HCT116 (cell line): ENCODE results near the gene BUB3.

ENCODE experiments used
- CTCF ChIP-seq, 3 experiments: fragments of 200-600 bp in 1 of 3; sonication (generic) in 1 of 3; IDR thresholded peaks in 2 of 3; conservative IDR thresholded peaks in 1 of 3; 2 replicates each; pipeline ENCODE4 v1.5.1; 2012 to 2017; ENCODE audit warnings: low read depth in 2 of 3, low read length in 2 of 3, antibody characterized with exemption in 1 of 3, borderline replicate concordance in 1 of 3, control low read depth in 1 of 3, mild to moderate bottlenecking in 1 of 3, mixed read lengths in 1 of 3, mixed run types in 1 of 3, moderate library complexity in 1 of 3; ENCODE audit not compliant: insufficient read depth in 1 of 3
- EGR1 ChIP-seq: IDR thresholded peaks from 2 replicates; pipeline ENCODE4 v1.6.1; 2012; ENCODE audit warnings: low read depth
- EZH2 ChIP-seq: fragments of 200-600 bp; sonication (generic); IDR thresholded peaks from 2 replicates; pipeline ENCODE4 v1.6.1; 2017; ENCODE audit warnings: antibody characterized with exemption, mixed run types
- JUND ChIP-seq: IDR thresholded peaks from 2 replicates; pipeline ENCODE4 v1.6.1; 2012
- POLR2A ChIP-seq: IDR thresholded peaks from 2 replicates; pipeline ENCODE4 v1.7.0; 2011; ENCODE audit warnings: borderline replicate concordance; ENCODE audit not compliant: insufficient read depth, insufficient read length; ENCODE audit errors: extremely low read depth
- POLR2AphosphoS5 ChIP-seq: IDR thresholded peaks from 2 replicates; pipeline ENCODE4 v1.6.1; 2011; ENCODE audit warnings: mild to moderate bottlenecking, low read depth, low read length, moderate library complexity
- RAD21 ChIP-seq: IDR thresholded peaks from 2 replicates; pipeline ENCODE4 v1.6.1; 2012; ENCODE audit warnings: low read depth, mild to moderate bottlenecking
- ZNF274 ChIP-seq: fragments of 200-500 bp; sonication (Bioruptor generic); IDR thresholded peaks from 2 replicates; pipeline ENCODE4 v1.6.1; 2014; ENCODE audit warnings: mild to moderate bottlenecking, low read depth, low read length, inconsistent platforms
- TF ChIP-seq, protein P1 (sequence below): IDR thresholded peaks from 2 replicates; pipeline ENCODE4 v1.6.1; 2012; ENCODE audit warnings: low read depth

DNA sequence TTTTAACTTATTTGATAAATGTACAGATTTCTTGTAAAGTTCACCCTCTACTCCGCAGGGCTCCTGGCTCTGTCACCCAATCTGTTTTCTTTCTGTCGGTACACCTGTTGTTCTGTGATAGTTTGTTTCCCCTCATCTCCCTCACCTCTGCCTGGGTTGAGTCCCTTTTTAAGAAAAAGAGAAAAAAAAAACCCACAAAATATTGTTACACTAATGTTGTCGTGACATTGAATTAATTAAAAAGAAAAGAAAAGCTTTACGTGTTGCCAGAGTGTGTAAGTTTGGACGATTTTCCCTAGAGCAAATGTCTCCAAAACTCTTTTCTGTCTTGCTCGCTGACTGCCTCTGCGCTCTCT is 15.1 kb upstream of the BUB3 start:
- TF ChIP-seq CTCF (IDR thresholded peaks at IDR 0.05 in 2 of 3, conservative IDR thresholded peaks at IDR 0.05 in 1 of 3; ENCODE audit: borderline replicate concordance in 1 of 3, insufficient read depth in 1 of 3, low read depth in 2 of 3, low read length in 2 of 3), result no peak
- TF ChIP-seq EZH2, result no peak
- TF ChIP-seq JUND, result no peak
- no peak for TF ChIP-seq POLR2AphosphoS5
- TF ChIP-seq, protein P1, sequence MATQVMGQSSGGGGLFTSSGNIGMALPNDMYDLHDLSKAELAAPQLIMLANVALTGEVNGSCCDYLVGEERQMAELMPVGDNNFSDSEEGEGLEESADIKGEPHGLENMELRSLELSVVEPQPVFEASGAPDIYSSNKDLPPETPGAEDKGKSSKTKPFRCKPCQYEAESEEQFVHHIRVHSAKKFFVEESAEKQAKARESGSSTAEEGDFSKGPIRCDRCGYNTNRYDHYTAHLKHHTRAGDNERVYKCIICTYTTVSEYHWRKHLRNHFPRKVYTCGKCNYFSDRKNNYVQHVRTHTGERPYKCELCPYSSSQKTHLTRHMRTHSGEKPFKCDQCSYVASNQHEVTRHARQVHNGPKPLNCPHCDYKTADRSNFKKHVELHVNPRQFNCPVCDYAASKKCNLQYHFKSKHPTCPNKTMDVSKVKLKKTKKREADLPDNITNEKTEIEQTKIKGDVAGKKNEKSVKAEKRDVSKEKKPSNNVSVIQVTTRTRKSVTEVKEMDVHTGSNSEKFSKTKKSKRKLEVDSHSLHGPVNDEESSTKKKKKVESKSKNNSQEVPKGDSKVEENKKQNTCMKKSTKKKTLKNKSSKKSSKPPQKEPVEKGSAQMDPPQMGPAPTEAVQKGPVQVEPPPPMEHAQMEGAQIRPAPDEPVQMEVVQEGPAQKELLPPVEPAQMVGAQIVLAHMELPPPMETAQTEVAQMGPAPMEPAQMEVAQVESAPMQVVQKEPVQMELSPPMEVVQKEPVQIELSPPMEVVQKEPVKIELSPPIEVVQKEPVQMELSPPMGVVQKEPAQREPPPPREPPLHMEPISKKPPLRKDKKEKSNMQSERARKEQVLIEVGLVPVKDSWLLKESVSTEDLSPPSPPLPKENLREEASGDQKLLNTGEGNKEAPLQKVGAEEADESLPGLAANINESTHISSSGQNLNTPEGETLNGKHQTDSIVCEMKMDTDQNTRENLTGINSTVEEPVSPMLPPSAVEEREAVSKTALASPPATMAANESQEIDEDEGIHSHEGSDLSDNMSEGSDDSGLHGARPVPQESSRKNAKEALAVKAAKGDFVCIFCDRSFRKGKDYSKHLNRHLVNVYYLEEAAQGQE, result no peak
- no peak for TF ChIP-seq POLR2A
- TF ChIP-seq RAD21, result no peak
- no peak for TF ChIP-seq EGR1
- TF ChIP-seq ZNF274, result no peak
